Smooth muscle cell (in vitro differentiated cells): ENCODE results near the gene AHCY. TPM values are rescaled to one million over a fixed set of nuclear protein-coding genes. Genes with fewer than 3 reads are reported as not detected.

Source experiments
- DNase-seq: peaks from one replicate; lab custom pipeline; 2025; ENCODE audit not compliant: unreplicated experiment; lab: John Stamatoyannopoulos, UW
- H2AFZ ChIP-seq: fragments of 200-600 bp; sonication (generic); 2 replicates; pipeline ENCODE4 v1.6.0; 2016; ENCODE audit warnings: antibody characterized with exemption, low read depth, mild to moderate bottlenecking
- H3F3A ChIP-seq: fragments of 200-600 bp; sonication (generic); 2 replicates; pipeline ENCODE4 v1.6.0; 2017; ENCODE audit warnings: antibody characterized with exemption, low read depth
- H3K27ac ChIP-seq: fragments of 200-600 bp; sonication (generic); 2 replicates; pipeline ENCODE4 v1.5.1; 2016; ENCODE audit warnings: low read depth, mild to moderate bottlenecking
- H3K27me3 ChIP-seq: fragments of 200-600 bp; sonication (generic); 2 replicates; pipeline ENCODE4 v1.6.1; 2016; ENCODE audit warnings: low read depth, mild to moderate bottlenecking
- H3K36me3 ChIP-seq: fragments of 200-600 bp; sonication (generic); 2 replicates; pipeline ENCODE4 v1.5.1; 2016; ENCODE audit warnings: low read depth
- H3K4me1 ChIP-seq: fragments of 200-600 bp; sonication (generic); 2 replicates; pipeline ENCODE4 v1.5.1; 2016; ENCODE audit warnings: low read depth
- H3K4me2 ChIP-seq: fragments of 200-600 bp; sonication (generic); 2 replicates; pipeline ENCODE4 v1.6.0; 2016; ENCODE audit warnings: mild to moderate bottlenecking
- H3K4me3 ChIP-seq: fragments of 200-600 bp; sonication (generic); 2 replicates; pipeline ENCODE4 v1.5.1; 2016; ENCODE audit warnings: mild to moderate bottlenecking
- H3K79me2 ChIP-seq: fragments of 200-600 bp; sonication (generic); 2 replicates; pipeline ENCODE4 v1.6.0; 2016; ENCODE audit warnings: low read depth, mild to moderate bottlenecking
- H3K9ac ChIP-seq: fragments of 200-600 bp; sonication (generic); 2 replicates; pipeline ENCODE4 v1.6.0; 2016; ENCODE audit warnings: low read depth
- H3K9me3 ChIP-seq: fragments of 200-600 bp; sonication (generic); replicated peaks from 2 replicates; pipeline ENCODE4 v1.5.1; 2016; ENCODE audit warnings: low read depth
- H4K20me1 ChIP-seq: fragments of 200-600 bp; sonication (generic); 2 replicates; pipeline ENCODE4 v1.6.0; 2016; ENCODE audit warnings: low read depth
- CTCF ChIP-seq: fragments of 200-600 bp; sonication (generic); IDR thresholded peaks from 2 replicates; pipeline ENCODE4 v1.5.1; 2017; ENCODE audit warnings: borderline replicate concordance, mild to moderate bottlenecking, antibody characterized with exemption; ENCODE audit not compliant: insufficient read depth, poor library complexity, severe bottlenecking
- WGBS: methylation state at CpG from one replicate; pipeline ENCODE4 v1.1.7; 2016; ENCODE audit warnings: low lambda C conversion rate; 5-methylcytosine and 5-hydroxymethylcytosine counted together
- polyA plus RNA-seq: library from polyadenylated mRNA; unstranded; fragments of >200 nt; fragmentation: Nextera tagmentation; extraction: Ambion mirVana; gene quantifications from 2 replicates; pipeline ENCODE4 v1.2.1, GENCODE V29; 2016
- total RNA-seq: library from RNA; depleted of rRNA; stranded (reverse); fragments of >200 nt; gene quantifications from 2 replicates; pipeline ENCODE4 v1.2.3, GENCODE V29; 2014

The AHCY gene
- total and polyA plus RNA-seq, 2 experiments from 2014 or later: 39.4 to 73.8 TPM

GRCh38 chr20:34274694-34275093, 28.5 kb downstream of the AHCY start:
- no peaks in the 10 kb centered on the region for H3K4me1 ChIP-seq
- H3K9me3 ChIP-seq: no peaks in the 10 kb centered on the region
- no peak overlapping the region for H3K9ac ChIP-seq
- H3K4me3 ChIP-seq: no peak overlapping the region
- no peak overlapping the region for H3K4me2 ChIP-seq
- no peaks in the 10 kb centered on the region for H3K79me2 ChIP-seq
- TF ChIP-seq CTCF: no peak
- H2AFZ ChIP-seq: no peak overlapping the region
- WGBS: 98% methylated on average over 7 of the region's 7 CpGs
- DNase-seq: no peak
- H3K36me3 ChIP-seq: no peaks in the 10 kb centered on the region
- no peaks in the 10 kb centered on the region for H3K27me3 ChIP-seq
- no peak overlapping the region for H3K27ac ChIP-seq
- no peaks in the 10 kb centered on the region for H4K20me1 ChIP-seq
- no peaks in the 10 kb centered on the region for H3F3A ChIP-seq

- H3K9ac ChIP-seq: no peak overlapping the region
- H3F3A ChIP-seq: no peaks in the 10 kb centered on the region
- peaks cover 6% of the 10 kb centered on the region for H3K4me1 ChIP-seq
- H3K79me2 ChIP-seq: no peaks in the 10 kb centered on the region
- no peak overlapping the region for H3K4me3 ChIP-seq
- no peaks in the 10 kb centered on the region for H3K36me3 ChIP-seq
- no peak for TF ChIP-seq CTCF
- no peaks in the 10 kb centered on the region for H3K27me3 ChIP-seq
- H3K9me3 ChIP-seq: no peaks in the 10 kb centered on the region
- no peak overlapping the region for H3K27ac ChIP-seq
- H2AFZ ChIP-seq: no peak overlapping the region
- H4K20me1 ChIP-seq: no peaks in the 10 kb centered on the region
- no peak overlapping the region for H3K4me2 ChIP-seq
- DNase-seq: no peak
- WGBS: 74% methylated on average over 2 of the region's 2 CpGs
Measured at GRCh38 chr20:34271956-34272355, 31.2 kb downstream of the AHCY start.

DNA sequence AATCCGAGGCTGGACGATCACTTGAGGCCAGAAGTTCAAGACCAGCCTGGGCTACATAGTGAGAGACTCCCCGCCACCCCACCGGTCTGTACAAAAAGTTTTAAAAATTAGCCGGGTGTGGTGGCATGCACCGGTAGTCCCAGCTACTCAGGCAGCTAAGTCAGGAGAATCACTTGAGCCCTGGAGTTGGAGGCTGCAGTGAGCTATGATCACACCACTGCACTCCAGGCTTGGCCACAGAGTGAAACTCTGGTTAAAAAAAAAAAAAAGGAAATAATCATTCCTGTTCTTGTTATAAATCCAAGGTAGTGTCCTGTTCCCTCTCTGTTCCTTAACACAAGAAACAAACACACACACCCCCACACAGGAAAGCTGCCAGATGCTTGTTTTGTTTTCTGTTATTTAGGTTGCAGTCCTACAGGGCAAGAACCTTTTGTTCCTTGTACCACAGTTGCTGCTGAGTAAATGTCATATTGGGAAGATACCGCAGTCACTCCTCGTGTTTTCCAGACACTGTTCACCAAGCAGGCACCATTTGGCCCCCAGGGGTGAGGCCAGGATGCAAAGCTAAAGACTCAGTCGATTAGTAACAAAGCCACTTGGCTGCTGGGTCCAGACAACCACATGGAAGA, 33.0 kb downstream of the AHCY start:
- no peaks in the 10 kb centered on the region for H3K36me3 ChIP-seq
- H3K9me3 ChIP-seq: no peaks in the 10 kb centered on the region
- no peak overlapping the region for H3K4me2 ChIP-seq
- no peak overlapping the region for H2AFZ ChIP-seq
- H3K79me2 ChIP-seq: no peaks in the 10 kb centered on the region
- no peak for DNase-seq
- H4K20me1 ChIP-seq: no peaks in the 10 kb centered on the region
- WGBS: 93% methylated on average over 9 of the region's 9 CpGs
- H3K27ac ChIP-seq: no peak overlapping the region
- no peaks in the 10 kb centered on the region for H3K27me3 ChIP-seq
- H3K9ac ChIP-seq: no peak overlapping the region
- H3F3A ChIP-seq: no peaks in the 10 kb centered on the region
- H3K4me1 ChIP-seq: peaks cover 6% of the 10 kb centered on the region
- no peak overlapping the region for H3K4me3 ChIP-seq
- no peak for TF ChIP-seq CTCF
